HG02870 (cell line): ENCODE data around the gene ERC2.

Source experiments
- ATAC-seq: cut with Tn5 transposase; IDR thresholded peaks from one replicate; pipeline ENCODE4 v1.9.1; 2021; ENCODE audit warnings: mild to moderate bottlenecking, moderate library complexity; ENCODE audit not compliant: unreplicated experiment

Gene ERC2

GRCh38 chr3:55899887-55900286, 568.4 kb downstream of the ERC2 start:
- ATAC-seq: no peak

- ATAC-seq: no peak
Measured at GRCh38 chr3:55897573-55898224, 570.6 kb downstream of the ERC2 start.

GRCh38 chr3:55895897-55896566, 572.2 kb downstream of the ERC2 start:
- ATAC-seq: no peak

GRCh38 chr3:55894605-55895004, 573.7 kb downstream of the ERC2 start:
- ATAC-seq: no peak

GRCh38 chr3:55893045-55893664, 575.1 kb downstream of the ERC2 start:
- ATAC-seq: no peak

GRCh38 chr3:55891106-55891505, 577.2 kb downstream of the ERC2 start:
- no peak for ATAC-seq

- ATAC-seq: no peak
Measured at GRCh38 chr3:55888282-55888885, 579.9 kb downstream of the ERC2 start.

GRCh38 chr3:55885721-55886120, 582.5 kb downstream of the ERC2 start:
- ATAC-seq: no peak

GRCh38 chr3:55884491-55885285, 583.6 kb downstream of the ERC2 start:
- no peak for ATAC-seq

GRCh38 chr3:55884066-55884465, 584.2 kb downstream of the ERC2 start:
- ATAC-seq: no peak

GRCh38 chr3:55882006-55882405, 586.3 kb downstream of the ERC2 start:
- no peak for ATAC-seq

GRCh38 chr3:55880357-55880756, 587.9 kb downstream of the ERC2 start:
- ATAC-seq: no peak

GRCh38 chr3:55879901-55880331, 588.4 kb downstream of the ERC2 start:
- no peak for ATAC-seq

GRCh38 chr3:55877703-55878102, 590.6 kb downstream of the ERC2 start:
- no peak for ATAC-seq

GRCh38 chr3:55876560-55876959, 591.7 kb downstream of the ERC2 start:
- no peak for ATAC-seq

- no peak for ATAC-seq
Measured at GRCh38 chr3:55875113-55875512, 593.2 kb downstream of the ERC2 start.

- no peak for ATAC-seq
Measured at GRCh38 chr3:55873523-55874254, 594.6 kb downstream of the ERC2 start.

- no peak for ATAC-seq
Measured at GRCh38 chr3:55870594-55870993, 597.7 kb downstream of the ERC2 start.

GRCh38 chr3:55868347-55868746, 599.9 kb downstream of the ERC2 start:
- ATAC-seq: no peak

GRCh38 chr3:55863028-55863427, 605.2 kb downstream of the ERC2 start:
- no peak for ATAC-seq
